Neuron (in vitro differentiated cells): ENCODE measurements around the gene HLA-C.

ENCODE experiments used
- H2AFZ ChIP-seq: one replicate; pipeline ENCODE4 v1.6.1; 2013; ENCODE audit warnings: low read depth, mild to moderate bottlenecking, inconsistent platforms, low read length, moderate library complexity
- H3K27me3 ChIP-seq: one replicate; pipeline ENCODE4 v1.6.1; 2013; ENCODE audit warnings: low read length; ENCODE audit not compliant: insufficient read depth
- H3K36me3 ChIP-seq: one replicate; pipeline ENCODE4 v1.6.1; 2013; ENCODE audit warnings: low read length; ENCODE audit not compliant: insufficient read depth
- H3K4me1 ChIP-seq: one replicate; pipeline ENCODE4 v1.6.1; 2013; ENCODE audit warnings: low read length; ENCODE audit not compliant: insufficient read depth
- H3K4me3 ChIP-seq: 2 replicates; pipeline ENCODE4 v1.5.1; 2013; ENCODE audit warnings: mild to moderate bottlenecking, low read length, moderate library complexity
- H3K9me3 ChIP-seq: one replicate; pipeline ENCODE4 v1.6.1; 2013; ENCODE audit warnings: low read length

The HLA-C gene

DNA sequence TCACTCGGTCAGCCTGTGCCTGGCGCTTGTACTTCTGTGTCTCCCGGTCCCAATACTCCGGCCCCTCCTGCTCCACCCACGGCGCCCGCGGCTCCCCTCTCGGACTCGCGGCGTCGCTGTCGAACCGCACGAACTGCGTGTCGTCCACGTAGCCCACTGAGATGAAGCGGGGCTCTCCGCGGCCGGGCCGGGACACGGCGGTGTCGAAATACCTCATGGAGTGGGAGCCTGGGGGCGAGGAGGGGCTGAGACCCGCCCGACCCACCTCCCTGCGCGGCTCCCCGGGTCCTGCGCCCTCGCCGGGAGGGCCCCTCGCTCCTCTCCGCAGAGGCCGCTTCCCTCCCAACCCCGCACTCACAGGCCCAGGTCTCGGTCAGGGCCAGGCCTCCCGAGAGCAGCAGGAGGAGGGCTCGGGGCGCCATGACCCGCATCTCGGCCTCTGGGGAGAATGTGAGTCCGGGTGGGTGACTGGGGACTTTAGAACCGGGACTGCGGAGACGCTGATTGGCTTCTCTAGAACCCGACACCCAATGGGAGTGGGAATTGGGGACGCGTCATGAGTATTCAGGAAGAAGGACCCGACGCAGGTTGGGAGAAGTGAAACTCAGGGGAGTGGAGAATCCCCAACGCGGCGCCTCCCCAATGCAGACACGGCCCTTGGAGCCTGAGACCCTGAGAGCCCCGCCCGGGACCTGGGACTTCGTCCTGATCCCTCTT lies at the start of gene HLA-C:
HLA-C (minus strand) TSS at position 452 of the 717 bp plus-strand sequence; CDS start at position 431, 21 bp downstream.
- Histone ChIP-seq H3K9me3 (no peaks in the 10 kb centered on the region), H3K4me1 (peaks cover 20% of the 10 kb centered on the region), H3K4me3 (peak within 1 kb of the TSS; percentile 67), H3K36me3 (peaks cover 5% of the 10 kb centered on the region), H2AFZ (peak within 1 kb of the TSS; percentile 87), H3K27me3 (peaks cover 2% of the 10 kb centered on the region)

- no peaks in the 10 kb centered on the region for H3K36me3 ChIP-seq
- no peaks in the 10 kb centered on the region for H3K27me3 ChIP-seq
- no peak overlapping the region for H3K4me3 ChIP-seq
- H3K4me1 ChIP-seq: peaks cover under 1% of the 10 kb centered on the region
- no peak overlapping the region for H2AFZ ChIP-seq
- H3K9me3 ChIP-seq: no peaks in the 10 kb centered on the region
Observed at GRCh38 chr6:31321005-31321707, 49.3 kb upstream of the HLA-C start.

DNA sequence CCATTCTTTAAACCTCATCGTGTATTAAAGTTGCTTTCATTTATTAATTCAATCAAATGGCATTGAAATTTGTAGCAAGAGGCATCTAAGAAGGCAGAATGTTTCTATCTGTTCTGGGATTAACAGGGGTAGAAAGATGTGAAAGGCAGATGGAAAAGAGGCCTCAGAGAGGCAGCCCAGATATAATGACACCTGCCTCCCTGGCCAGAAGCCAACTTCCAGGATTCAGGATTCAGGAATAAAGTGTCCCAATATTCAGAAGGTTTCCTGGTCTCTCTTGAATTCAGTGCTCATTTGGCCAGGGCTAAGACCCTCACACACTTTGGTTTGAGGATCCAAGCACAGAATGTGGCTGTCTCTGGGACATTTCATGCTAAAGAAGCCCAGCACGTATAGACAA lies 45.1 kb upstream of the HLA-C start:
- Histone ChIP-seq H3K36me3 (no peaks in the 10 kb centered on the region), H3K4me3 (no peak overlapping the region), H3K27me3 (no peaks in the 10 kb centered on the region), H3K4me1 (peaks cover 23% of the 10 kb centered on the region), H3K9me3 (no peaks in the 10 kb centered on the region), H2AFZ (no peak overlapping the region)

- Histone ChIP-seq H2AFZ (no peak overlapping the region), H3K27me3 (no peaks in the 10 kb centered on the region), H3K4me1 (peaks cover 10% of the 10 kb centered on the region), H3K36me3 (no peaks in the 10 kb centered on the region), H3K4me3 (no peak overlapping the region), H3K9me3 (peaks cover 3% of the 10 kb centered on the region)
Observed at GRCh38 chr6:31309641-31310040, 37.7 kb upstream of the HLA-C start.

DNA sequence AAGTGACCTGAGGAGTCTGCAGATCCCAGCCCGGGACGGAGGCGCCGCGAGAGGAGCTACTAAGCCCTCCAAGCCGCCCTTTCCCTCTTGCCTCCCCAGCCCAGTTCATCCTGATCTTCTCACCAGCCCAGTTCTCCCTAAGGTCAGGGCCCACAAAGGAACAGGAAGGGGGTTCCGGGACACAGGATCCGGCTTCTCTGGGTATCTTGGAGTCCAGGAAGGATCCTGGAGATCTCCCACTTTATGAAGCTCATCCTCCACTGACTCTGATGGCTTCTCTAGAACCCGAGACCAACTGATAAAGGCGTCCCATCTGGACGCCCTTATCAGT lies 36.9 kb upstream of the HLA-C start:
- Histone ChIP-seq H3K4me3 (no peak overlapping the region), H3K27me3 (no peaks in the 10 kb centered on the region), H3K9me3 (peaks cover 3% of the 10 kb centered on the region), H2AFZ (no peak overlapping the region), H3K36me3 (no peaks in the 10 kb centered on the region), H3K4me1 (peaks cover 1% of the 10 kb centered on the region)

DNA sequence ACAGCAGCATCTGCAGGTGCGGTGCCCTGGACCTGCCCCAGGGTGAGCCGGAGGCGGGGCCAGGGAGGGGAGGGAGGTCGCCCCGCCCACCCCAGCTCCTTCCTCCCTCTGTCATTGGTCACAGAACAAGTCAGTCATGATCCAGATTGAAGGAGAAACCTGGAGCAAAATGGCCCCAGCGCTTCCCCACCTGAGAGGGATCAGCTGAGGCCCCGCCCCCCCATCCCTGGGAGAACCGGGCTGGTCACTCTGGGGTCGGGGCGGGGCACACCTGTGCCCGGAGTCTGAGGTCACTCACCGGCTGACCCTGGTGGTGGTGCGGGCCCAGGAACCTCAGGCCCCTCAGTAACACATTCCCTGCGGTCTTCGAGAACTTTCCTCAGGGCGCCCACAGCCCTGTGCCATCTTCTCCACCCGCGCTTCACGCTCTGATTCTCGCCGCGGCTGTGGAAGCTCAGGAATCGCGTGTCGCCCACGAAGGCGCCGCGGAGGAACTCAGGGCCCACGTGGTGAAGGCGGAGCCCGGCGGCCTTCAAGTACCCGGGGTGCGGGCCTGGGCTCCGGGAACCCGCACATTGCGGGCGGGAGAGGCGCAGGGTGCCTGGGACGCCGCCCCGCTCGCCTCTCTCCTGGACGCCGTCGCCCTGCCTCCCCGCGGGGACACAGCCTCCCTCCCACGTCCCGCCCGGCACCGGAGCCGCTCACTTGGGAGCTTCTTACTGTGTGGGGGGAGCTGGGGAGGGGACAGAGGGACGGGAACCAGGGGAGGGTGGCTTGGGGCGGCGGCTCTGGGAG lies 36.4 kb upstream of the HLA-C start:
- no peaks in the 10 kb centered on the region for H3K36me3 ChIP-seq
- no peaks in the 10 kb centered on the region for H3K27me3 ChIP-seq
- peaks cover 3% of the 10 kb centered on the region for H3K9me3 ChIP-seq
- no peaks in the 10 kb centered on the region for H3K4me1 ChIP-seq
- H2AFZ ChIP-seq: no peak overlapping the region
- no peak overlapping the region for H3K4me3 ChIP-seq

DNA sequence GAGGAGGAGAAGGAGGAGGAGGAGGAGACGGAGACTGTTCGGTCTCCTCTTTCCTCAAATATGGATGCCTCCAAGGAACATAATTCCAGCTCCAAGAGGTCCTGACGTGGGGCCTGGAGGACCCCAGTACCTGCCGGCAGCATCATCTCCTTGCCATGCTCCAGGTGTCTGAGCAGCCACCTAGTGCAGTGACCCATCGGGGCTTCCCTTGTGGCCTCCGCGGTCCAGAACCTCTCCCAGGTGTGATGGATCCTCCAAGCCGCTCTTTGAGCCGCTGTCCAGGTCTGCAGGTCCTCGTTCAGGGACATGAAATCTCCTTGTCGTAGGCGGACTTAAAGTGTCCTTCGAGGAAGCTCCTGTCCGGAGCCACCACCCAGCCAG lies 35.8 kb upstream of the HLA-C start:
- Histone ChIP-seq H3K36me3 (no peaks in the 10 kb centered on the region), H2AFZ (no peak overlapping the region), H3K9me3 (peaks cover 3% of the 10 kb centered on the region), H3K27me3 (no peaks in the 10 kb centered on the region), H3K4me3 (no peak overlapping the region), H3K4me1 (no peaks in the 10 kb centered on the region)

DNA sequence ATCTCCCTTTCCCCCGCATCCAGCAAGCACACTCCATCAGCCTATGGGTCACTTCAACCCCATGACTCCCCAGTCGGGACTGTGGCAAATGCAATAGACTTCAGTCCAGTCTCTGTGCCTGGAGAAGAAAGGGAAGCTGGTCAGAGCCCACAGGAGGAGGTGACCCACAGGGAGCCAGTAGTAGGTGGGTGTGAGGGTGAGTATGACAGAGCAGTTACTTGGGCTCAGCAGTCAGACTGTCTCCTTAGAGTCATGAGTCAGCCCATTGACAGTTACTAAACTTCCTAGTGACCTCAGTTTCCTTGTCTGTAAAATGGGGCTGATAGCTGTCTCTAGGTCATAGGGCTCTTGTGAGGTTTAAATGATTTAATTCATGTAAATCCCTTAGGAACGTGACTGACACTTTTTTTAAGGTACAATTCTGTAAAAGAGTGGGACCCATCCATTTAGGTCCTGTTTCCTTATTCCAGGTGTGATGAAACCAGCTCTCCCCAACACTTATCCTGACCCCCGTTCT lies 33.9 kb upstream of the HLA-C start:
- Histone ChIP-seq H3K4me3 (no peak overlapping the region), H2AFZ (no peak overlapping the region), H3K4me1 (no peaks in the 10 kb centered on the region), H3K9me3 (peaks cover 3% of the 10 kb centered on the region), H3K36me3 (no peaks in the 10 kb centered on the region), H3K27me3 (no peaks in the 10 kb centered on the region)

GRCh38 chr6:31304683-31305082 lies 32.8 kb upstream of the HLA-C start:
- Histone ChIP-seq H3K27me3 (no peaks in the 10 kb centered on the region), H3K4me3 (no peak overlapping the region), H2AFZ (no peak overlapping the region), H3K36me3 (no peaks in the 10 kb centered on the region), H3K9me3 (peaks cover 3% of the 10 kb centered on the region), H3K4me1 (no peaks in the 10 kb centered on the region)

GRCh38 chr6:31300797-31301196 lies 28.9 kb upstream of the HLA-C start:
- Histone ChIP-seq H3K4me1 (no peaks in the 10 kb centered on the region), H3K36me3 (no peaks in the 10 kb centered on the region), H2AFZ (no peak overlapping the region), H3K9me3 (no peaks in the 10 kb centered on the region), H3K4me3 (no peak overlapping the region), H3K27me3 (no peaks in the 10 kb centered on the region)

DNA sequence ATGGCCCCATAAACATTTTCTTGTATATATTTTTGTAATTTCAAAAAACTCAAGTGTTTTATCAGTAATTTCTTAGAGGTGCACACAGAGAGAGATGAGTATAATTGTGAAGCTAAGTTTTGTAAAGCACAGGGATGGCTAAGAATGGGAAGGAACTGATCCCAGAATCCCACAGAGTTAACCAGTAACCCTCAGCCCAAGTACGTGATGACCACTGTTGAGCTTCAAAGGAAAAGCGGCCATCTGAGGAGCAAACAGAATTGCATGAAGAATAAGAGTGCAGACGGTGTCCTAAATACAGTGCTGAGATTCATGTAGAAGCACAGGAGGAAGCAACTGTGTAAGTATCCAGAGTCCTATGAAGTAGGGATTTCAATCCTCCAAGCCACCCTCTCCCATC lies 28.1 kb upstream of the HLA-C start:
- no peaks in the 10 kb centered on the region for H3K9me3 ChIP-seq
- no peak overlapping the region for H3K4me3 ChIP-seq
- no peaks in the 10 kb centered on the region for H3K4me1 ChIP-seq
- H3K27me3 ChIP-seq: no peaks in the 10 kb centered on the region
- H2AFZ ChIP-seq: no peak overlapping the region
- no peaks in the 10 kb centered on the region for H3K36me3 ChIP-seq

- H3K9me3 ChIP-seq: no peaks in the 10 kb centered on the region
- no peaks in the 10 kb centered on the region for H3K36me3 ChIP-seq
- no peak overlapping the region for H3K4me3 ChIP-seq
- no peak overlapping the region for H2AFZ ChIP-seq
- no peaks in the 10 kb centered on the region for H3K4me1 ChIP-seq
- no peaks in the 10 kb centered on the region for H3K27me3 ChIP-seq
Observed at GRCh38 chr6:31299511-31299910, 27.6 kb upstream of the HLA-C start.

- no peaks in the 10 kb centered on the region for H3K9me3 ChIP-seq
- peaks cover 19% of the 10 kb centered on the region for H3K4me1 ChIP-seq
- H2AFZ ChIP-seq: no peak overlapping the region
- no peaks in the 10 kb centered on the region for H3K36me3 ChIP-seq
- no peak overlapping the region for H3K4me3 ChIP-seq
- H3K27me3 ChIP-seq: no peaks in the 10 kb centered on the region
Observed at GRCh38 chr6:31294056-31294455, 22.2 kb upstream of the HLA-C start.
